Right lobe of liver (tissue), 4 donors: ENCODE data around the gene AHSP.

ENCODE experiments used
- POLR2A ChIP-seq: fragments of 450-650 bp; IDR thresholded peaks from one replicate; pipeline ENCODE4 v1.6.1; 2017; ENCODE audit warnings: antibody characterized with exemption, mild to moderate bottlenecking
- TF ChIP-seq, protein P1 (sequence below), 4 donors: fragments of 200-600 bp in 3 of 4; fragments of 450-650 bp in 1 of 4; IDR thresholded peaks; one replicate each; pipeline versions ENCODE4 v1.5.1 to v1.8.0; 2016 to 2022; ENCODE audit warnings: antibody characterized with exemption in 4 of 4, mild to moderate bottlenecking in 2 of 4
- donor health status: DM: no; HTN: no; CAD: no.
- donor health status: DM: no; HTN: no; CAD: no.
- donor health status: DM: no; HTN: yes; CAD: no.

DNA sequence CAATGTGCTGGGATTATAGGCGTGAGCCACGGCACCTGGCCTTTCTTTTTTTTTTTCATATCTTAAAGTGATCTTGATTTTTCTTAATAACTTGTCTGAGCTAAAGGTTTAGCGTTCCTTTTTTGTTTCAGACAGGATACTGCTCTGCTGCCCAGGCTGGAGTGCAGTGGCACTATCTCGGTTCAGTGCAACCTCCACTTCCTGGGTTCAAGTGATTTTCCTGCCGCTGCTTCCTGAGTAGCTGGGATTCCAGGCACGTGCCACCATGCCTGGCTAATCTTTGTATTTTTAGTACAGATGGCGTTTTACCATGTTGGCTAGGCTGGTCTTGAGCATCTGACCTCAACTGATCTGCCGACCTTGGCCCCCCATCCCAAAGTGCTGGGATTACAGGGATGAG lies 23.5 kb upstream of the AHSP start:
- TF ChIP-seq POLR2A, result no peak
- TF ChIP-seq, protein P1, sequence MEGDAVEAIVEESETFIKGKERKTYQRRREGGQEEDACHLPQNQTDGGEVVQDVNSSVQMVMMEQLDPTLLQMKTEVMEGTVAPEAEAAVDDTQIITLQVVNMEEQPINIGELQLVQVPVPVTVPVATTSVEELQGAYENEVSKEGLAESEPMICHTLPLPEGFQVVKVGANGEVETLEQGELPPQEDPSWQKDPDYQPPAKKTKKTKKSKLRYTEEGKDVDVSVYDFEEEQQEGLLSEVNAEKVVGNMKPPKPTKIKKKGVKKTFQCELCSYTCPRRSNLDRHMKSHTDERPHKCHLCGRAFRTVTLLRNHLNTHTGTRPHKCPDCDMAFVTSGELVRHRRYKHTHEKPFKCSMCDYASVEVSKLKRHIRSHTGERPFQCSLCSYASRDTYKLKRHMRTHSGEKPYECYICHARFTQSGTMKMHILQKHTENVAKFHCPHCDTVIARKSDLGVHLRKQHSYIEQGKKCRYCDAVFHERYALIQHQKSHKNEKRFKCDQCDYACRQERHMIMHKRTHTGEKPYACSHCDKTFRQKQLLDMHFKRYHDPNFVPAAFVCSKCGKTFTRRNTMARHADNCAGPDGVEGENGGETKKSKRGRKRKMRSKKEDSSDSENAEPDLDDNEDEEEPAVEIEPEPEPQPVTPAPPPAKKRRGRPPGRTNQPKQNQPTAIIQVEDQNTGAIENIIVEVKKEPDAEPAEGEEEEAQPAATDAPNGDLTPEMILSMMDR (IDR thresholded peaks at IDR 0.05), result no peak
